Activated effector memory CD4-positive, alpha-beta T cell treated with anti-CD3 and anti-CD28 coated beads, Interleukin-2, amount 50 U/mL, for 16 hours (primary cell): ENCODE measurements around the gene HIVEP2.

Source experiments
- DNase-seq: peaks from one replicate; pipeline ENCODE4 v3.0.0-alpha.2; 2020

Gene HIVEP2

GRCh38 chr6:142726616-142727015, 218.4 kb downstream of the HIVEP2 start:
- DNase-seq, result no peak

- DNase-seq, result no peak
Measured at GRCh38 chr6:142725024-142725770, 219.8 kb downstream of the HIVEP2 start.

GRCh38 chr6:142722841-142723240, 222.1 kb downstream of the HIVEP2 start:
- no peak for DNase-seq

DNA sequence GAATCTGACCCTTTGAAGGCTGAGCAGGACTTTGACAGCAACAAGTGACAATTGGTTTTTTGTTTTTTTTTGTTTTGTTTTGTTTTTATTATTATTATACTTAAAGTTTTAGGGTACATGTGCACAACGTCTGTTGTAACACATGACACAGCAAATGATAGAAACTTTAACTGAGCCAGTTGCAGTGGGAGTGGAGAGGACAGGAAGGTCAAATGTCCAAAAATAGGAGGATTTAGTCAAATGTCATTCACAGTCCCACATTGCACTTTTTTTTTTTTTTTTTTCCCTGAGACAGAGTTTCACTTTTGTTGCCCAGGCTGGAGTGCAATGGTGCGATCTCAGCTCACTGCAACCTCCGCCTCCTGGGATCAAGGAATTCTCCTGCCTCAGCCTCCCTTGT, 223.0 kb downstream of the HIVEP2 start:
- DNase-seq, result no peak

GRCh38 chr6:142721215-142721920, 223.6 kb downstream of the HIVEP2 start:
- no peak for DNase-seq

DNA sequence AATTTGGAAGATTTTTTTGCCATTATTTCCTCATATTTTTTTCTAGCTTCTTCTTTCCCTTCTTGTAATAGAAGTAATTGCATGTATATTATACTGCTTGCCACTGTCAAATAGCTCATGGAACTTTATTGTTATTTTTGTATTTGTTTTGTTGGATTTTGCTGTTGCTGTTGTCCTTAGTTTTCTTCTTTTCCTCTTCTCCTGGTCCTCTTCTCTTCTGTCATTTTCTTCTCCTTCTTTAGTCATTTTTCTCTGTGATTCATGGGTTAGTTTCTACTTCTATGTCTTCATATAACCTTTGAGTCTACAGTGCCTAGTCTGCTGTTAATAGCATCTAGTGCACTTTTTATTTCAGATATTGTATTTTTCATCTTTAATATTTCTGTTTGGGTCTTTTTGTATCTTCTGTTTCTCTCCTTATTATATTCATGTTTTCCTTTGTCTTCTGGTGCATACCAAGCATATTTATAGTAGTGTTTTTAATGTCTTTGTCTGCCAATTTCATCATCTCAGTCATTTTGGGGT, 226.2 kb downstream of the HIVEP2 start:
- no peak for DNase-seq

- no peak for DNase-seq
Measured at GRCh38 chr6:142716097-142716496, 228.9 kb downstream of the HIVEP2 start.

- DNase-seq, result no peak
Measured at GRCh38 chr6:142714951-142715785, 229.8 kb downstream of the HIVEP2 start.

DNA sequence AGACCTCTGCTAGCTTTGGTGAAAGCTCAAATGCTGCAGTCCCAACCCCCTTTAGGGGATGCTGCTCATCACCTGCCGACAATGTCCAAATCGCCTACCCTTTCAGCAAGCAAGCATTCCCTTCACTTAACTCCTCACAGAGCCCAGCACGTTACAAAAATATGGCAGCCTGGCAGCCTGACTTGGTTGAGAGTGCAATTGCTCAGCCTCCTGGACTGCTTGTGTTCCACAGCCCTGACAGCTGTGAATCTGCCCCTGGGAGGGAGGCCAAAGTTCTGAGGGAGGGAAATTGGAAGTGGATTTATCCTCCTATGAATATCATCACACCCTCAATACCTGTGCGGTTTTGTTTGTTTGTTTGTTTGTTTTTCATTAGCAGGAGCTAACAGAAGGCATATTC, 231.0 kb downstream of the HIVEP2 start:
- DNase-seq, result no peak

DNA sequence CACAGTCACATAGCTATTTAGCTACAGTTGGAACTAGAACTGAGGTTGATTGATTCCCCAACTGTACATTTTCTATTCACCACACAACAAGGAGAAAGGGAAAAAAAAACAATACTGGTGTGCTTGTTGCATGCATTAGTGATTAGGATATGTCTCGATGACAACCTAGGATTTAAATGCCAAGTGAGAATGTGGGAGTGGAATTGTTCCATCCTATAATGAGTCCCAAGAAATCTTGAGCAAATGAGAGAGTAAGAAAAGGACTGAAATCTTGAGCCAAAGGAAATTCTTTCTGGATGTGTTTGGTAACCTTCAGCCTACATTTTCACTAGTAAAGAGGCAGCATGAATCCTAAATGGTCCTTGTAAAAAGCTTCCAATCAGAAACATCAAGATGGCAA, 232.7 kb downstream of the HIVEP2 start:
- no peak for DNase-seq

DNA sequence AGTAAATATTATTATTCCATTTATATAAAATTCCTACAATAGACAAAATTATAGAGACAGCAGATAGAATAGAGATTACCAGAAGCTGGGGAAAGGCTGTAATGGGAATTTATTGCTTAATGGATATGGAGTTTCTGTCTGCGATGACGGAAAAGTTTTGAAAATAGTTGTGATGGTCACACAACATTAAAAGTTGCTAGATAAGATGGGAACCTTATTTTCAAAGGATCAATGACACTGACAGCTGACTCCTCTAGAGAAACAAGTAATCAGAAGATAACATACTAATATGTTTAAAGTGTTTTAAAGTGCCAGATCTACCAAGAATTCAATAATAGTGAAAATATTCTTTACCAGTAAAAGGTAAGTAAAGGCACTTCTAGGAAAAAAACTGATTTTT, 236.3 kb downstream of the HIVEP2 start:
- no peak for DNase-seq

DNA sequence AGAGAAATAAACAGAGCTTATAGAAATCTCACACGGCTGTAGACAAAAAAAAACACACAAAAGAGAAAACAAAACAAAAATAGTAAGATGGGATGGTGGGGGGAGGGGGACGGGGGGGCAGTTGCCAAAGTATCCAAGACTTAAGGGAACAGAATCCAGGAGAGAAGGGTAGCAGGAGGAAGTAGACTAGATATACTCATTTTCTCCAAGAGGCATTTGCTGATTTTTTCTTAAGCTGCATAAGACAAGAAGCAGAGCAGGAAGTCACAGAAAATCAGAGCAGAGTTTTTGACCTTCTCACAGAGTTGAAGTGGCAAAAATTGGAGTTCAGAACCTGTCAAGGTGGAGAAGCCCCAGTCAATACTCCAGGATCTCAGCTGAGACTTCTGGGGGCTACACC, 237.7 kb downstream of the HIVEP2 start:
- no peak for DNase-seq

DNA sequence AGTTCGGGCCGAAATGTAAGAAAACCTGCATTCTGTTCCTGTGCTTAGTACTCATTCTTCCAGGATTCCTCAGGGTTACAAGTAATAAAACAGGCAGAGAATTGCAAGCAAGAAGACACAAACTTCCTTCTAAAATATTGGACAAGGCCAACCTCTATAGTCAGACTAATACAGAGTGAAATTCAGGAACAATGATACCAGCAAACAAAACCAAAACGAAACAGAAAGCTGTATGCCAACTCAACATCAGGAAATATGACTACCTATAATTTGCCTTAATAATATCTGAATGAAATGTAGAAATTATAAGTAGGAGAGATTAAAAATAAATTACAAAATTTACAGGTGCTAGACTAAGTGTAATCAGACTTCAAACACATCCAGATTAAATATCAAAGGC, 238.8 kb downstream of the HIVEP2 start:
- DNase-seq, result no peak

DNA sequence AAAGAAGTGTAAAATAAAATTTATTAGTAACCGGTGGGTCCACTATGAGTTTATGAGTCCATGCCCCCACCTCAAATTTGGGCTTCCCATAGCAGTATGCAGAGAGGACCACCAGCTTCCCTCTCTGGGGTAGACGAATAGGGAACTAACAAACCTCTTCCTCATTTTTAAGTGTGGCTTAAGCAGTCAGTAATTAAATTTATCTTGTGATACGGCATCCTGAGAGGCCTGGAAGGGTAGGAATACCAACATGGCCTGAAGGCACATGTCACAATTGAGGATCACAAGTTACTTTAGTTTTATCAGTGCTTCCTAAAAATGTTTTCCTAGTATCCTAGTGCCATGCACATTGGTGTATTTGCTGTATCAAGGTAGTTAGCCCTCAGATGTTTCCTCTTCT, 239.9 kb downstream of the HIVEP2 start:
- no peak for DNase-seq

DNA sequence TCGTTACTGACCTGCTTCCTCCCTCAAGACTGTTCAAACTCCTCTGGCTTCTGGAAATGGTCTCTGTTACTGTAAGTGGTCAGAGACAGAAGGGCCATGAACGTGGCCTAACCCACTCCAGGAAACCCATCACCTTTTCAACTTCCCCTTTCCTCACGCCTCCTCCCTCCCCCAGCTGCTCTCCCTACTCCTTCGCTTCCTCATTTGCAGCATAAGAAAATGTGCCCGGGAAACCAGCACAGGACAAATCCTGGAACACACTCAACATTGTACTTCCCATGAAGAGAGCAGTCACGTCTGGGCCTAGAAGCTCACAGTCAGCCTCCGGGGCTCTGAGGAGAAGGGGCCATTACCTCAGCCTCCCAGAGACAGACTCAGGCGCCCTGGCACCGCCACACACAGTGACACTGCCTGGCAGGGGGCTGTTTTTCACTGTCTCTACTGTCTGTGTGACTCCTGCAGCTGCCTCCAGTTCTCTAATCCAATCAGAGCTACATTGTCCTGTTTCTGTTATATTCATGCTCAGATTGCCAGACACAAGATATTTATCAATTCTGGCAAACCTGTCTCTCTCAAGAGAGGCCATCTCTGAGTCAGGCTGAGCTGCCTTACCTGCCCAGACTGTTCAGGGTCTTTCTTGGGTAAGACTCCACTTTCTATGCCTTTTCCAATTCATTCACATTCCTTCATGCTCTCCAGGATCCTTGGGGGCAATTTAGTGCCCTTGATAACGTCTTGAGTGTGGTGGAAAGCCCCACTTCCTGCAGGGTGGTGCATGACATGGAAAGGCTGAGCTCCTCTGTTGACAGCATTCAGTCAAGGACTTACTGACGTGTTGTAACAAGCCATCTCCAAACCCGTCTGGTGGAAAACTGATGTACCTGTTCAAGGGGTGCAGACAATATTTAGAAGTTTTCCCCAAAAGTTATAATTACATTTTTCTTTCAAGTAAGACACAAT, 242.2 kb downstream of the HIVEP2 start:
- DNase-seq, result no peak
